HG02610 (cell line): ENCODE results near the gene RUFY1.
"Not testable (repeated sequence)": the region's sequence is repeated elsewhere in the genome, so short reads cannot be mapped to it uniquely, and the experiment has no call there.

Source experiments
- ATAC-seq: cut with Tn5 transposase; IDR thresholded peaks from one replicate; pipeline ENCODE4 v1.9.1; 2021; ENCODE audit warnings: mild to moderate bottlenecking, moderate library complexity; ENCODE audit not compliant: unreplicated experiment

RUFY1 gene

DNA sequence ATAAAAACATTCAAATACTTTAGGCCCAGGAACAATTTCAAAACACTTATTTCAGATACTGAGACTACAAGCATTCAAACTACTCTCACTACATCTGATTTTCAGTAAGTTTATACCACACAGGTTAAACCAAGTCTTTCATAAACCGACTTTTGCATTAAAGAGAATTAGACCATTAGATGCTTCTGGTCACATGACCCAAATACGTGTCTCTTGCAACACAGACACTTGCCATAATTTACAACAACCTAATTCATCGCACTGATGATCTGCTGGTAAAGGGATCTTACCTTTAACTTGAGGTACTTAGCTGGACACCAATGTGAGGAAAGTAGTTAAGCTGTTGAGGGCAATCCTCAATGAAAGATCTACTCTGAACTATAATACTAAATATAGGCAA is 69.9 kb downstream of the RUFY1 start:
- no peak for ATAC-seq

DNA sequence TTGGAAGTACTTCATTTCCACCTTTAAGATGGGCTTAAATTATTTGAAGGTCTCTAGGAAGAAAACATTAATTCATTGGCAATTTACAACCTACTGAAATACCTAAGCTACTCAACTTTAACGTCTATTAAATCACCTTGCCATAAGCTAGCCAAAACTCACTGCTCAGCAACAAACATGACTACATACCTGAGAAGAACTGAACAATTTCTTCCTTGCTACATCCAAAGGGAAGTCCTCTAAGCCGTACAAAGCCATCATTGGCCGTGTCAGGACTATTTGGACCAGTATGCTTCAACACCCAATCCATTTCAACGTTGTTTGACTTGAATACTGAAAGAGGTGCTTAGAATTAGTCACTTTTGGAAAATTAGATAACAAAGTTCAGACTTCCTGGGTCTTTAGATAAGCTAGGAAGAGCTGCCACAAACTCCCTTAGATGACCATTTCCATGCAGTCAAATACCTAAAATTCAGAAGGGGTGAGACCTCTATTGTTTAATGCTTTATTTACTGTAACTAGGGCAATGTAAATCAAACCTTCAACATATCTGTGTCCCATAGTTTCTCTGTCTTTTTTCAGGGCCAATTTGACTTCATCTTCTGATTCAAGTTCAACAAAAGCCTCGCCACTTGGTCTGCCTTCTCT is 70.5 kb downstream of the RUFY1 start:
- ATAC-seq = no peak

DNA sequence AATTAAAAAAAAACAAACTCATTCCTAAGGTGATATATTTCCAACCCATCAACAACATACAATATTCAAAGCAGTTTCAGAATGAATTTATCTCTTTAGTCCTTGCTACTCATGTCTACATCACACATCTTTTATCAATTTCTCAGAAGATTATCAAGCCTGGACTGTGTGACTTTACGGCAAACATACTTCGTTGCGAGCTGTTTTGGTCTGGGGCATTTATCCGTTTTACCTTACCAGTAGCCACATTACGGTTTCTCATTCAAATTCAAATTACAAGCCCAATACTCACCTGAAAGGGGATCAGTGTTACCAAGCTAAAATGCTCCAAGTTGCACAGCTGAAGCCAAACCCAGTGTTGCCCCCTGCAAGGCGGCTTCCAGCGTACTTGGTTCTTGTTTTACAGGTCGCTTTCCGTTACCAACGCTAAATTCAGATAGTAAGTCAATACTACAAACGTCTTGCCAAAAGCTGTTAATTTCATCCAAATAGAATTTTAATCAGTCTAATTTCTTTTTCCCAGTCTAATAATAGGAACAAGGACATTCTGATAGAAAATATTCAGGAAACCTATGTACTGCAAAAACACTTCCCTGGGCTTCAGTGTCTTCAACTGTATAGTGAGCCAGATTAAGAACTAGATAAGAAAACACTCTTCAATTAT is 71.3 kb downstream of the RUFY1 start:
- ATAC-seq = no peak

DNA sequence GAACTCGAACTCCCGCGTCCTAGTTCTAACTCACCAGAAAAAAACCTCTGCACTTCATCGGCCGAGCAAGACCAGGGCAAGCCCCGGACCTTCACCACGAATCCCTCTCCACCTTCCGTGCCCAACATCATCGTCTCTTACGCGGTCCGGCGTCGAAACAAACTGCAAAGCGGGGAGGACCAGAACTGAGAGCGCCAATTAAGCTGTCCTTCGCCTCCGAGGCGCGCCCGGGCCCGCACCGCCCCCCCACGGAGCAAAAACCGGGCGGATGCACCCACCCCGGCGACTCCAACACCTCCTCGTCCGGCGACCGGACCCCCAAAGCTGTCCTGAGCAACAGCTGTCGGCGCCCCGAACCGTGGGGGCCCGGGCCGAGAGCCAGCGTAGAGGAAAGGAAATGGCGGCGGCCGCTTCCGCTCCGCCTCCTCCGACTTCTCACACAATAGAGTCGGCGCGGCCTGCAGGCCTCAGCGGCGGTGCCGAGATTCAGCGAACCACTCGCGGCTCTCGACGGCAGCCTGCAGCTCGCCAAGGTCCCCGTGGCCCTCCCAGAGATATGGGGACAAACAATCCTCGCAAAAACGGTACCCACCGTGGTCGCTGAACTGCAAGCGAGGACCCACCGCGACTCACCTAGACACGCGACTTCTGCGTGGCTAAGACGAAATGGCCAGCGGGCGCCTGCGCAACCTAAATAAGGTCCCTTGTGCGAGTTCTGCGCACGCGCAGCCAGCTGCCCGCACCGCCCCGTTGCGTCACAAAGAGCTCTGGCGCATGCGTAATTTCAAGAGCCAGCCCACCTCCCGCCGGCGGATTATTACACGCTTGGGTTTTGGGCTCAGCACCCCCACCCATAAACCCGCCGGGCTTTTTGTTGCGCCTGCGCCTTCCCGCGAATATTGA is 72.9 kb downstream of the RUFY1 start, which contains the start of gene HNRNPH1:
TSS of gene HNRNPH1 (minus strand) at position 669 of the 903 bp plus-strand sequence. CDS start at position 131, 538 bp downstream.
- peak; percentile 76 for ATAC-seq

DNA sequence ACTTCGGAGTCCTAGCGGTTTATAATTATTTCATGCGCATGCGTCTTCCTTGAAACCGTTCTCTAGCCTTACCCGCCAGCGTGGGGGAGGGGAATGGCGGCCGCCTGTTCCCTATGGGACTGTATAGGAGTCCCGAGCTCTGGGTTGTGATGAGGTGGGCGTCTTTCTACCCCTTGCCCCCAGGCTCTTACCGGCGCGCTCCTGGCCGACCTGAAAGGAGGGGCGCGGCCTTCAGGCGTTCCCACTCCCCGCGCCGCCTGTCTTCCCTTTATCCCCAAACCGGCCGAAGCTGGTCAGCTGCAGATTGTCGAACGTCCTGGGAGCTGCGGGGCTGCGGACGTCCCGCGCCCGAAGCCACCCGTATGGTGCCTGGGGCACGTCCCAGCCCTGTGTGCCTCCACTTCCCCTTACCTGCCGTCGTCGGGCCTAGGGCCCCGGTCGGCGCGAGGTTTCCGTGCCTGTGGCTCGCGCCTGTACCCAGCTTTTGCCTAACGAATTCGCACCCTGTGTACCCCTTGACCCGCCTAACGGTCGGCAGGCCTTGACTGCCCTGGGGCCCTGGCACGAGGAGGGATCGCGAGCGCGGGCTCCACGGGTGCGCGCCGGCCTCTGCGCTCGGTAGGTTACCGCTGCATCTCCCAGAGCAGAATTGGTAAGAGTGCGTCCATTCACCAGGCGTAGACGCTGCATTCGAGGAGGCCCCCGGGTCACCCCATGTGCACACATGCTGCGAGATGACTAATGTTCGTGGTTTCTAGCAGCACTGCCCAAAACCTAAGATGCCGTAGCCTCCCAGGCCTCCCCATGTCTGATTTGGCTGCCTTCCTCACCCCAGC is 73.8 kb downstream of the RUFY1 start:
- peak; percentile 13 for ATAC-seq

DNA sequence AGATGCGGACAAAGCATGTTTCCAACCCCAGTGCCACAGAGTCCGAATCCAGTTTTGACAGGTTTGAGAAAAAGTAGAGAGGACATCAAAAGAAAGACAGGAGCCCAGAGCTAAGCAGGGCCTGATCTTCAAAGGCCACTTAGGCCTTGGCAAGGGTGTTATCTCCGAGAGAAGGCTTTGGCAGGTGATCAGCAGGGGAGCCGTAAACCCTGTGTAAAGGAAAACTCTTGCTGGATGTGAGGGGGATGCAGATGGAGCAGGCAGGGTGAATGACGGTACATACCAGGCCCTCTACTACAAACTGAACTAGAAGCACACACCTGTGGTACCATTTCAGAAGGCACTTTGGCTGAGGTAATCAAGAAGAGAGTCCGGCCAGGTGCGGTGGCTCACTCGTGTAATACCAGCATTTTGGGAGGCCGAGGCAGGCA is 74.5 kb downstream of the RUFY1 start:
- ATAC-seq = no peak

DNA sequence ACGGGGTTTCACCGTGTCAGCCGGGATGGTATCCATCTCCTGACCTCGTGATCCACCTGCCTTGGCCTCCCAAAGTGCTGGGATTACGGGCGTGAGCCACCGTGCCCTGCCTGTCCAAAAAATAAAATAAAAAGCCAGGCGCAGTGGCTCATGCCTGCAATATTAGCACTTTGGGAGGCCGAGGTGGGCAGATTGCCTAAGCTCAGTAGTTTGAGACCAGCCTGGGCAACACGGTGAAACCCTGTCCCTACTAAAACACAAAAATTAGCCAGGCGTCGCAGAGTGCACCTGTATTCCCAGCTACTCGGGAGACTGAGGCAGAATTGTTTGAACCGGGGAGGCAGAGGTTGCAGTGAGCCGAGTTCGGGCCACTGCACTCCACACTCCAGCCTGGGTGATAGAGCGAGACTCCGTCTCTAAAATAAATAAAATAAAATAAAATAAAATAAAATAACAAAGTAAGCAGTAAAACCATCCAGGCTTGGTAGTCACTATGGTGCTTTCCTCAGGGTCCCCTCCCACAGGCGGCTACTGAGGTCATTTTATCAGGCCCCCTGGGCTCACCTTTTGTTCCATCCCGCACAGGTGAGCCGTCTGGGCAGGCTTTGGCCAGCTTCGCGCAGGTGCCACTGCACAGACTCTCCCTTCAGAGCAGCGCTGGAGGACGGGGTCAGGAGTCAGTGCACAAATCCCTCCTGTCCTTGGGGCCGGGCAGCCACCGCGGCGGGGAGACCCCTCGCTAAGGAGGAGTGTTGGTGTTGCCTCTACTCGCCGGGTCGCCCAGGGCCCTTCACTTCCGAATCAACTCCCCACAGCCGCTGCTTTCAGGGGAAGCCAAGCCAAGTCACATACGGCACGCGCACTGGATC is 83.4 kb downstream of the RUFY1 start:
- peak; percentile 54 for ATAC-seq

DNA sequence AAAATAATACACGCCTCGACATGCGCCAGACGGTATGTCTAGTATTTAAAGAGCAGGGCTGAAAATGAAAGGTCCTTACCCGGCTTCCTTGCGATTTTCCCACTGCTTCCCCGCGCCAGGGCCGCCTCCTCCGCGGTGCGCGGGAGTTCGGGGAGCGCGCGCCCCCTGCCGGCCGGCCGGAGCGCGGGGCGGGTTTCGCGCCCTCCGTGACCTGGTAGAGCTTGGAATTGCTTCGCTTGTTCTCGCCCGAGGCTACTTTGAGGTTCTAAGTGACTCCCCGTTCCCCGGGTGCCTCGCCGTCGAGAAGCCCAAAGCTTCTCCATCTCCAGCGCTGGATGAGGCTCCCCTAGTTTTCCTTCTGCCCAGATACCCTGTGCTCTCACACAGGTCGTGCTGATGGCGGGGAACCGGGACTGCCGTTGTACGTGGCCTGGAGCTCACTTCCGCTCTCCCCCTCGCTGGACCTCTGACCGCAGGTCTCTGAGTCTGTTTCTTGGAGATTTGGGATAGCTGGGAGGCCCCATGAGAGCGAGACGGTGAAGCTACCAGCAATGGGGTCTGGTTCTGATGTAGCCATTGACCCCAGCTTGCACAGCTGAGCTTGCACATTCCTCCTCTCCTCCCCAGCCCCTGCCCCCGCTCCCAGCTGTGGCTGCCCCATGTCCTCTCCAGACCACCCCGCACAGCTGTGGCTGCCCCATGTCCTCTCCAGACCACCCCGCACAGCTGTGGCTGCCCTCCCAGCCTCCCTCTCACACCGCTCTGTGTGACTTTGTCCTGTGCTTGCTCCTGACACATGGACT is 84.2 kb downstream of the RUFY1 start:
- peak; percentile 84 for ATAC-seq

DNA sequence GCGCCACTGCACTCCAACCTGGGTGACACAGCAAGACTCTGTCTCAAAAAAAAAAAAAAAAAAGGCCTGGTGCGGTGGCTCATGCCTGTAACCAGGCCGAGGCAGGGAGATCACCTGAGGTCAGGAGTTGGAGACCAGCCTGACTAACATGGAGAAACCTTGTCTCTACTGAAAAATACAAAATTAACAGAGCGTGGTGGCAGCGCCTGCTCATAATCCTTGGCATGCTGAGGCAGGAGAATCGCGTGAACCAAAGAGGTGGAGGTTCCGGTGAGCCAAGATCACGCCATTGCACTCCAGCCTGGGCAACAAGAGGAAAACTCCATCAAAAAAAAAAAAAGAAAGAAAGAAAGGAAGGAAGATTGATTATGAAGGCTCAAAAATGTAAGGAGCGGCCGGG is 88.9 kb downstream of the RUFY1 start:
- ATAC-seq = not testable (repeated sequence)

DNA sequence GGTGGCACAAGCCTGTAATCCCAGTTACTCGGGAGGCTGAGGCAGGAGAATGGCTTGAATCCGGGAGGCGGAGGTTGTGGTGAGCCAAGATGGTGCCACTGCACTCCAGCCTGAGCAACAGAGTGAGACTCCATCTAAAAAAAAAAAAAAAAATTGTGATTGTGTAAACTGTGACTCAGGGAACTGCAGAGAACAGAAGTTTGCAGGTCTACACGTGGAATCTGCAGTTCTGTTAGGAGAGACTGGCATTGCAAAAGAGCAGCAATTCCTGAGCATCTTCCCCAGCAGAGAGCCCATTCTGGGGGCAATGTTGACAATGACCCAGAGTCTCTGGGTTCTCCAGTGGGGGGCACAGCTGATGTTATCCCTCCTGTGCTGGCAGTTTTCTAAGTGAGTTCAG is 91.4 kb downstream of the RUFY1 start:
- ATAC-seq = not testable (repeated sequence)

DNA sequence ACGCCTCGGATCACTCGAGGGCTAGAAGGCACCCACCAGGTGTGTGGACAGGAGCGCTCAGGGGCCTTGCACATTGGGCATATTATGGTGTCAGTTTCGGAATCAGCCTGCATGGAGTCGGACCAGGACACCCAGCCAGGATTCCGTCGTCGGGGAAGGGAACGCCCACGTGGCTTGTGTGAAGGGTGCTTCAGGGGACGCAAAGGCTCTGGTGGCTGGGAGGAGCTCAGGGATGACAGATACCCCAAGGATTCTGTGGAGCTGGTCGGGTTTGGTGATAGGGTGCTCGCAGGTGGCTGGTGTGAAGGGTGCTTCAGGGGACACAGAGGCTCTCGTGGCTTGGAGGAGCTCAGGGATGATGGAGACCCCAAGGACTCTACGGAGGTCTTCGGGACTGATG is 92.3 kb downstream of the RUFY1 start:
- not testable (repeated sequence) for ATAC-seq

DNA sequence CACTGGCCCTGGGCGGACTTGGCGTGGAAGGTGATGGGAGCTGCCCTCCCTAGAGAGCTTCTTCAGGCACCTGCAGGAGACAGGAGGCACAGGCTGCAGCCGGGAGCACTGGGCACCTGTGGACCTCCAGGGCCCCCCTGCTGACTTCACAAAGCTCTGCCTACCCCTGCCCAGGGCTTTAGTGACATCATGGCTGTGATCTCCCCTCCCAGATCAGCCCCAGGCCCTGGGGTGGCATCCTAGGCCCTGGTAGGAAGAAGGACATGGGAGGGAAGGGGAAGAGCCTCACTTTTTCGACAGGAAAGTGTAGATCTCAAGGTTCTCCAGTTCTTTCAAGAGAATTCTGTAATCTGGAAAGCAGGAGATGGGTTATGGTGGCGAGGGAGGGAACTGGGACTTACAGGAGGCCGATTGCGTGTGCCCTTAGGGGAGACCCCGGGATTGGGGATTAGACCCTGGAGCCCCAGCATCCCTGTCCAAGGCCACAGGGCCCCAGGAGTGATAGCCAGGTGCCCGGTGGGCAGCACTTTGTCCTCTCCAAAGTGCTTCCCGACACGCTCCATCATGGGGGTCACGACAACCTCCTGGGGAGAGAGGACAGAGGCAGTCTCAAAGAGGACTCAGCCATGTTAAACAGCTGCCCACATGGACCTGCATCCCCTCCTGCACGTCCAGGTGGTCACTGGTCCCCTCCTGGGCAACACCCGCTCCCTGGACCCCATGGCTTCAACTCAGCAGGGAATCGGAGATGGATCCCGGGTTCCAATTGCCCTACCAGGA is 93.0 kb downstream of the RUFY1 start:
- not testable (repeated sequence) for ATAC-seq

DNA sequence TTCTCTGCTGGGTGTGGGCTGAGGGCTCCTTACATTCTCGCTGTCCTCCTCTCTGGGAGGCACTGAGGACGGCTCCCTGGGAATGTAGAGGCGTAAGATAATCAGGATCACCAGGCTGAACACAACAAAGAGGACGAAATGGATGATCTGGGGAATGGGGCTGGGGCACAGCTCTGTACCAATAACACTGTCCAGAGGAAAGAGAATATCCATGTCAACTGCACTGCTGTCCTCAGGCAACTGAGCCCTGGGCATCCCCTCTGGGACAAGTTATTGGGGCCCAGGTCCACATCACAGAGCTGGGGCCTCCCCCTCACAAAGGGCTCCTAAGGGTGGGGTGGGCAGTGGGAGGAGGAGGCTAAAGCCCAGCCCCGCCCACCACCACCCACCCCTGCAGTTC is 94.4 kb downstream of the RUFY1 start:
- not testable (repeated sequence) for ATAC-seq

DNA sequence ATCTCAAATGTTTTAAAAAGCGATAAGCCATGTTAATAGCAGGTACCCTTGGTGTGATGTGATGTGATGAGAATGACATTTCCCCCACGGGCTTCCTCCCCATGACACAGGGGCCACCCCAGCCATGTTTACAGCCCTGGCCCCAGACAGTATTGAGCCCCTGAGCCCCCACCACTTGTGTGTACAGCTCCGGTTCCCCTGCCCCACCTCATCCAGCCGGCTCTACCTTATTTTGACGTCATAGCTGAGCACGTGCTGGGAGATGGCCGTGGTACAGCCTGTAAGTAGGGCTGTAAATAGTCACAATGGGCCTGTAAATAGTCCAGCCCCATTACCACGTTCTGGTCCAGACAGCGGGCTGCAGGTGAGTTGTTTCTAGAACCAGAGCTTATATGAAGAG is 98.1 kb downstream of the RUFY1 start:
- no peak for ATAC-seq

DNA sequence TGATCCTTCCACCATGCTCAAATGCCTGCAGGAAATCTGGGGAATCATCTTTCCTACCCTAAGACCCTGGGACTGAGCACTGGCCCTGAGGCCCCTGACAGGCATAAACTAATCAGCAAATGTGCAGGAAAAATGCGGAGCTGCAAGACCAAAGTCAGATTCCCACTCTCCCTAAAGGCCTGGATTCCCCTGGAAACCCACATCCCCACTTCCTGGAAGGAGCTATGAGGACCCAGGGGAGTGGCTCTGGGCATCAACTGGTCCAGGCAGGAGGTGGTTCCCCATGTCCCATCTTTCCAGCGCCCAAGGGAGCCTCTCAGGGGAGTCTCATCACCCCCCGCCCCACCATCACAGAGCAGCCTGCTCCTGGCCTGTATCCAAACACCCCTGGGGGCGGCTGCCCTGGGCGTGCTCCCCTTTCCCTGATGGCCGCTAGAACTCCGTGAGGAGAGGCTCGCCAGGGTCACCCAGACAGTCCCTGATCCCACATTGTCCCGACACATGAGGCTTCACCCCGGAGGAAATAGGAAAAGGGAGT is 98.9 kb downstream of the RUFY1 start:
- not testable (repeated sequence) for ATAC-seq

DNA sequence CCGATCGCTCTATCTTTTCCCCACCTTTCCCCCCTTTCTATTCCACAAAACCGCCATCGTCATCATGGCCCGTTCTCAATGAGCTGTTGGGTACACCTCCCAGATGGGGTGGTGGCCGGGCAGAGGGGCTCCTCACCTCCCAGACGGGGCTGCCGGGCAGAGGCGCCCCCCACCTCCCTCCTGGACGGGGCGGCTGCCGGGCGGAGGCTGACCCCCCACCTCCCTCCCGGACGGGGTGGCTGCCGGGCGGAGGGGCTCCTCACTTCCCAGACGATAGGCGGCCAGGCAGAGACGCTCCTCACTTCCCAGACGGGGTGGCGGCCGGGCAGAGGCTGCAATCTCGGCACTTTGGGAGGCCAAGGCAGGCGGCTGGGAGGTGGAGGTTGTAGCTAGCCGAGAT is 99.9 kb downstream of the RUFY1 start:
- not testable (repeated sequence) for ATAC-seq

DNA sequence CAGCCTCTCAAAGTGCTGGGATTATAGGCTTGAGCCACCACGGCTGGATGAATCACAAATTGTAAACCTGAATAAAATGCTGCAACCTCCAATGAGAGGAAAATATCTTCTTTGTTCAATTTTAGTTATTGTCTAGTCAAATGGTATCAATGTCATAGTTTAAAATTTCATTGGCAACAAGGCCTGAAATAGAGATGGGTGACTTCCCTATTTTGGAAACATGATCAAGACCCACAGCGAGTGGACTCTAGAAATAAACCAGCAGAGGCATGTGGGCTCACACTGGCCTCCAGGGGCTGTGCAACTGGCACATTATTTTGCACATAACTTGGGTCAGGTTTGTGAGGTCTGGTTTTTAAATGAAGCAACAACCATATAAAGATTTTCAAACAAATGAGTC is 102.8 kb downstream of the RUFY1 start:
- not testable (repeated sequence) for ATAC-seq
